Measurements from ENCODE around the gene TM4SF4. TPM values are rescaled to one million over a fixed set of nuclear protein-coding genes. Genes with fewer than 3 reads are reported as not detected.

The TM4SF4 gene
- total RNA-seq, 1 donor: under 0.01 TPM

GRCh38 chr3:149514471-149514870 is 40.0 kb downstream of the TM4SF4 start:
- no peak for TF ChIP-seq CTCF (IDR thresholded peaks at IDR 0.05; ENCODE audit: insufficient read depth, low read depth, low read length)
- DNase-seq (ENCODE audit: low read depth): no peak
- H3K4me3 ChIP-seq (ENCODE audit: low read depth, low read length): no peak overlapping the region

GRCh38 chr3:149515249-149515648 is 40.8 kb downstream of the TM4SF4 start:
- no peak overlapping the region for H3K4me3 ChIP-seq (ENCODE audit: low read depth, low read length)
- no peak for DNase-seq (ENCODE audit: low read depth)
- no peak for TF ChIP-seq CTCF (IDR thresholded peaks at IDR 0.05; ENCODE audit: insufficient read depth, low read depth, low read length)

GRCh38 chr3:149516920-149517319 is 42.4 kb downstream of the TM4SF4 start:
- no peak for TF ChIP-seq CTCF (IDR thresholded peaks at IDR 0.05; ENCODE audit: insufficient read depth, low read depth, low read length)
- DNase-seq (ENCODE audit: low read depth): no peak
- H3K4me3 ChIP-seq (ENCODE audit: low read depth, low read length): no peak overlapping the region

GRCh38 chr3:149519912-149520311 is 45.4 kb downstream of the TM4SF4 start:
- H3K4me3 ChIP-seq (ENCODE audit: low read depth, low read length): no peak overlapping the region
- no peak for DNase-seq (ENCODE audit: low read depth)
- no peak for TF ChIP-seq CTCF (IDR thresholded peaks at IDR 0.05; ENCODE audit: insufficient read depth, low read depth, low read length)

- H3K4me3 ChIP-seq (ENCODE audit: low read depth, low read length): no peak overlapping the region
- peak; percentile 43 for DNase-seq (ENCODE audit: low read depth)
- TF ChIP-seq CTCF (IDR thresholded peaks at IDR 0.05; ENCODE audit: insufficient read depth, low read depth, low read length): no peak
These were observed 49.2 kb downstream of the TM4SF4 start for GRCh38 chr3:149523512-149524299.

- DNase-seq (ENCODE audit: low read depth): peak; percentile 39
- H3K4me3 ChIP-seq (ENCODE audit: low read depth, low read length): no peak overlapping the region
- peak; percentile 18 for TF ChIP-seq CTCF (IDR thresholded peaks at IDR 0.05; ENCODE audit: insufficient read depth, low read depth, low read length)
These were observed 53.2 kb downstream of the TM4SF4 start for GRCh38 chr3:149527531-149528339.

Measured in fibroblast of villous mesenchyme (primary cell).